Endodermal cell (in vitro differentiated cells): Measurements from ENCODE around the gene CCDC92. TPM values are rescaled to one million over a fixed set of nuclear protein-coding genes. Genes with fewer than 3 reads are reported as not detected.

Source experiments
- DNase-seq: peaks from one replicate; pipeline ENCODE4 v3.0.0-alpha.2; 2017
- H3K27ac ChIP-seq: 2 replicates; pipeline ENCODE4 v1.5.1; 2013; ENCODE audit warnings: mild to moderate bottlenecking, low read depth, low read length, moderate library complexity
- H3K27me3 ChIP-seq: 2 replicates; pipeline ENCODE4 v1.6.1; 2013; ENCODE audit warnings: mild to moderate bottlenecking, low read length, moderate library complexity; ENCODE audit not compliant: insufficient read depth, control insufficient read depth, poor library complexity, severe bottlenecking
- H3K36me3 ChIP-seq: 2 replicates; pipeline ENCODE4 v1.7.0; 2013; ENCODE audit warnings: mild to moderate bottlenecking, low read length, moderate library complexity; ENCODE audit not compliant: control insufficient read depth, insufficient read depth
- H3K4me1 ChIP-seq: one replicate; pipeline ENCODE4 v1.7.0; 2013; ENCODE audit warnings: low read length; ENCODE audit not compliant: control insufficient read depth, insufficient read depth
- H3K4me3 ChIP-seq: 2 replicates; pipeline ENCODE4 v1.5.1; 2013; ENCODE audit warnings: mild to moderate bottlenecking, low read length, moderate library complexity
- H3K9ac ChIP-seq: 2 replicates; pipeline ENCODE4 v1.6.1; 2013; ENCODE audit warnings: mild to moderate bottlenecking, low read length, moderate library complexity; ENCODE audit not compliant: poor library complexity, severe bottlenecking; ENCODE audit errors: extremely low read depth
- H3K9me3 ChIP-seq: 2 replicates; pipeline ENCODE4 v1.6.1; 2013; ENCODE audit warnings: mild to moderate bottlenecking, low read length, moderate library complexity; ENCODE audit not compliant: control insufficient read depth
- H3K27ac Mint-ChIP-seq: 2 replicates; pipeline ENCODE4 v1.8.0; 2020; ENCODE audit warnings: mixed read lengths
- H3K27me3 Mint-ChIP-seq: 2 replicates; pipeline ENCODE4 v1.8.0; 2021; ENCODE audit warnings: mild to moderate bottlenecking, mixed read lengths; ENCODE audit not compliant: insufficient read depth
- H3K36me3 Mint-ChIP-seq: 2 replicates; pipeline ENCODE4 v1.8.0; 2020; ENCODE audit warnings: low read depth, mixed read lengths
- H3K4me1 Mint-ChIP-seq: 2 replicates; pipeline ENCODE4 v1.8.0; 2020; ENCODE audit warnings: mixed read lengths
- H3K4me3 Mint-ChIP-seq: 2 replicates; pipeline ENCODE4 v1.8.0; 2020; ENCODE audit warnings: mild to moderate bottlenecking, moderate library complexity, mixed read lengths
- H3K9me3 Mint-ChIP-seq: 2 replicates; pipeline ENCODE4 v1.8.0; 2020; ENCODE audit warnings: mild to moderate bottlenecking, mixed read lengths
- WGBS, 2 experiments: methylation state at CpG; one replicate each; pipeline versions ENCODE4 v1.1.5 to v1.1.7; 2013; ENCODE audit warnings: missing lambda C conversion rate in 2 of 2, mixed read lengths in 1 of 2; ENCODE audit not compliant: insufficient coverage in 1 of 2, insufficient read length in 1 of 2; 5-methylcytosine and 5-hydroxymethylcytosine counted together
- total RNA-seq, 2 donors: library from RNA; stranded (reverse); fragmentation: NEBNext Ultra II Directional in 1 of 2; extraction: Animal tissue kit (Norgen Biotek cat#: 25700) in 1 of 2; gene quantifications; 2 replicates in 1 of 2; 3 replicates in 1 of 2; pipeline ENCODE4 v1.2.1, GENCODE V29; 2021
- TF ChIP-seq, protein P1 (sequence below): fragments of 200-600 bp; sonication (generic); conservative IDR thresholded peaks from 2 replicates; pipeline ENCODE4 v1.5.0; 2021; ENCODE audit warnings: antibody characterized with exemption, mild to moderate bottlenecking

The CCDC92 gene
- total RNA-seq, 2 donors from 2014 or later = 37.9 to 45.1 TPM

DNA sequence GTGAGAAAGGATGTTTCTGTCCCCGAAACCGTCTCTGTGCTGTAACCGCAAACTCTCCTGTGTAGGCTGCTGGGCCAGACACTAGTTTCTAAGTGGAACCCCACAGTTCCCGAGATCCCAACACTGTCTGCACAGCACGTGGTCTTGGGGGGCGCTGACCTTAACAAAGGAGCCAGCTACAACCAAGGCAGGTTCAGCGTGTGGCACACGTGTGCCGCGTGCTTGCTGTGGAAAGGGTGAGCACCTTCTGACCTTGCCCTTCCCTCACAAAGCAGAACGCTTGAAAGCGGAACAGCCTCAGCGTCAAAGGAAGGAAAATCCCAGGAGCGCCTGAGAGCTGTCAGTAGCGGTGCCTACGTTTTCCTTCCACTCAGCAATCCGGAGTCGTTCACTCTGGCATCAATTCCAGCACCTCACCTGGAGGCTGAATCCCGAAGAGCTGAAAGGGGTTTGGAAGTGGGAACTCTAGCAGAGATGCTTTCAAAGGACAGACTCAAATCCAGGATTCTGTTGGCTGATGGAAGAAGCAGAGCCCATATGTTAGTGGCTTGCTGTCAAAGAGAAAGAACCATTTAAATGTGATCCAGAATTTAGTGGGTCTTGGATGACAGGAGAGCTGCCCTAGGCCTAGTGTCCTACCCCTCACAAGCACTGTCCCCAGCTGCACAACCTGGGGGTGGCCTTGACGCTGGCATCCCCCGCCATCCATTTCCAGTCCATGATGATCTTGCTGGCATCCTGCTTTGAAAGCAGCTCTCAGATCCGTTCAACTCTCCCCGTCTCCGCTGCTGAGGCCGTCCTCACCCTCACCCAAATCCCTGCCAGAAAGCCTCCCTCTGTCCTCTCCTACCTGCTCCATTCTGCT, 27.1 kb downstream of the CCDC92 start:
- Mint-ChIP-seq H3K4me3 (no peak overlapping the region), H3K4me1 (peaks cover 1% of the 10 kb centered on the region), H3K27me3 (peaks cover 9% of the 10 kb centered on the region), H3K27ac (no peak overlapping the region), H3K36me3 (peaks cover 71% of the 10 kb centered on the region), H3K9me3 (peaks cover 24% of the 10 kb centered on the region)
- Histone ChIP-seq H3K9me3 (peaks cover 51% of the 10 kb centered on the region), H3K36me3 (peaks cover 44% of the 10 kb centered on the region), H3K27me3 (no peaks in the 10 kb centered on the region), H3K27ac (no peak overlapping the region), H3K9ac (no peak overlapping the region), H3K4me1 (no peaks in the 10 kb centered on the region), H3K4me3 (no peak overlapping the region)
- TF ChIP-seq, protein P1, sequence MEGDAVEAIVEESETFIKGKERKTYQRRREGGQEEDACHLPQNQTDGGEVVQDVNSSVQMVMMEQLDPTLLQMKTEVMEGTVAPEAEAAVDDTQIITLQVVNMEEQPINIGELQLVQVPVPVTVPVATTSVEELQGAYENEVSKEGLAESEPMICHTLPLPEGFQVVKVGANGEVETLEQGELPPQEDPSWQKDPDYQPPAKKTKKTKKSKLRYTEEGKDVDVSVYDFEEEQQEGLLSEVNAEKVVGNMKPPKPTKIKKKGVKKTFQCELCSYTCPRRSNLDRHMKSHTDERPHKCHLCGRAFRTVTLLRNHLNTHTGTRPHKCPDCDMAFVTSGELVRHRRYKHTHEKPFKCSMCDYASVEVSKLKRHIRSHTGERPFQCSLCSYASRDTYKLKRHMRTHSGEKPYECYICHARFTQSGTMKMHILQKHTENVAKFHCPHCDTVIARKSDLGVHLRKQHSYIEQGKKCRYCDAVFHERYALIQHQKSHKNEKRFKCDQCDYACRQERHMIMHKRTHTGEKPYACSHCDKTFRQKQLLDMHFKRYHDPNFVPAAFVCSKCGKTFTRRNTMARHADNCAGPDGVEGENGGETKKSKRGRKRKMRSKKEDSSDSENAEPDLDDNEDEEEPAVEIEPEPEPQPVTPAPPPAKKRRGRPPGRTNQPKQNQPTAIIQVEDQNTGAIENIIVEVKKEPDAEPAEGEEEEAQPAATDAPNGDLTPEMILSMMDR = no peak
- WGBS, 2 experiments = 89 to 90% methylated on average over 21 to 25 of the region's 25 CpGs
- DNase-seq = peak; percentile 48

DNA sequence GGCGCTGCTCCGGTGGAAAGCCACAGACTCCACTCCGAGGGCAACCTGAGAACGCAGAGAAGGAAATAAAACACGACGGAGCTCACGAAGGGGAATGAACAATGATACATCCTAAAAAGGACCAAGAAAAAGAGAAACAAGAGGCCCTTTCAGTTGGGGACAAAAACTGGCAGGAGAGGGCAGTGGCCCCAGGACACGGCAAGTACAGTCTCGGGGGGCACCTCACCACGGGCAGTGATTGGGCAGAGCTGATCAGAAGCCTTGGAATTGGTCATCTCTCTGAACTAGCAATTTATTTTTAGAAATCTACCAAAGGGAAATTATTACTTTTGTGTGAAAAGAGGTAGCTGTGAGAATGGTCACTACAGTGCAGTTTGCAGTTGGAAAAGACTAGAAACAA, 27.9 kb downstream of the CCDC92 start:
- Histone ChIP-seq H3K4me1 (no peaks in the 10 kb centered on the region), H3K36me3 (peaks cover 44% of the 10 kb centered on the region), H3K9ac (no peak overlapping the region), H3K9me3 (peaks cover 43% of the 10 kb centered on the region), H3K27ac (no peak overlapping the region), H3K27me3 (no peaks in the 10 kb centered on the region), H3K4me3 (no peak overlapping the region)
- H3K27ac Mint-ChIP-seq = no peak overlapping the region
- peaks cover 72% of the 10 kb centered on the region for H3K36me3 Mint-ChIP-seq
- H3K27me3 Mint-ChIP-seq = peaks cover 8% of the 10 kb centered on the region
- H3K4me3 Mint-ChIP-seq = no peak overlapping the region
- 93 to 98% methylated on average over 8 to 10 of the region's 10 CpGs for WGBS, 2 experiments
- TF ChIP-seq, protein P1 = no peak
- H3K4me1 Mint-ChIP-seq = peaks cover 1% of the 10 kb centered on the region
- DNase-seq = peak; percentile 33
- peaks cover 24% of the 10 kb centered on the region for H3K9me3 Mint-ChIP-seq

DNA sequence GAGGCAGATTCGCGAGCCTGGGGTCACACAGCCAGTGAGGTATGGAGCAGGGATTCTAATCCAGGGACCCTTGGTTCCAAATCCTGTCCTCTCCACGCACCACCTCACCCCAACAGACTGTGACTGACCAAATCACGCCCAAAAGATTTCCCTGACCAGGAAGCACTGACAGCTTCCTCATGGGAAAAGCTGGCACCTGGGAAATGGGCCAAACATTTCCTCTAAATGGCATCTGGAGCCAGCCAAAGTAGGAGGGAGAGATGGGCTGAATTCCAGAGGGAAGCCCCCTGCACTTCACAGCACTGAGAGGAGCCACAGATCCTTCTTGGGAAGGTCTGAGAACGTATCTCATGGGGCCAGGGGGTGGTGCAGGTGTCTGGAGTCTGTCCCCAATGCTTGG, 28.8 kb downstream of the CCDC92 start:
- Mint-ChIP-seq H3K4me1 (peaks cover 1% of the 10 kb centered on the region), H3K4me3 (no peak overlapping the region), H3K9me3 (peaks cover 24% of the 10 kb centered on the region), H3K27ac (no peak overlapping the region), H3K27me3 (peaks cover 4% of the 10 kb centered on the region), H3K36me3 (peaks cover 65% of the 10 kb centered on the region)
- H3K27ac ChIP-seq = no peak overlapping the region
- H3K9ac ChIP-seq = no peak overlapping the region
- H3K9me3 ChIP-seq = peaks cover 34% of the 10 kb centered on the region
- H3K4me1 ChIP-seq = no peaks in the 10 kb centered on the region
- no peaks in the 10 kb centered on the region for H3K27me3 ChIP-seq
- H3K36me3 ChIP-seq = peaks cover 41% of the 10 kb centered on the region
- peak; percentile 38 for DNase-seq
- H3K4me3 ChIP-seq = no peak overlapping the region
- TF ChIP-seq, protein P1 = no peak
- 93 to 100% methylated on average over 1 to 5 of the region's 5 CpGs for WGBS, 2 experiments
